GM18907 (cell line): ENCODE measurements around the gene GNB5.
"Not testable (repeated sequence)": the region's sequence is repeated elsewhere in the genome, so short reads cannot be mapped to it uniquely, and the experiment has no call there.

Experiments
- ATAC-seq: cut with Tn5 transposase; IDR thresholded peaks from one replicate; pipeline ENCODE4 v1.9.1; 2021; ENCODE audit warnings: mild to moderate bottlenecking, moderate library complexity; ENCODE audit not compliant: unreplicated experiment

Gene GNB5

DNA sequence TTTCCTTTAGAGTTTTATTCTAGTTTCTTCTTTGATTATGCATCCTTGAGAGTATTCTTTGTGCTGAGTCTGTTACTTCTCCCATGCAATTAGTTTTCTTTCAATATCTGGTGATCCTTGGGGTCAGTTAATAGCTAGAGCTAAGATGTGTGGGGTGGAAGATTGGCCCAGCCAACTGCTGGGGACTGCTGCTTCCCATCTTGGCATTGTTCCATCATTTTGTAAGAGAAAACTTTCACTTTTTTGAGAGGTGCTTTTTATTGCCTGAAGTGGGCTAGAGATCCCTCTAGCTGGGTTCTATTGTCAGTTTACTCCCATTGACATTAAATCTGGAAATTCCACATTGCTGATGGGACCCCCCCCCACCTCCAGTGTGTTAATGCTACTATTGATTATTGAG is 94.0 kb downstream of the GNB5 start:
- no peak for ATAC-seq

- not testable (repeated sequence) for ATAC-seq
Observed at GRCh38 chr15:52096536-52096935, 94.7 kb downstream of the GNB5 start.

DNA sequence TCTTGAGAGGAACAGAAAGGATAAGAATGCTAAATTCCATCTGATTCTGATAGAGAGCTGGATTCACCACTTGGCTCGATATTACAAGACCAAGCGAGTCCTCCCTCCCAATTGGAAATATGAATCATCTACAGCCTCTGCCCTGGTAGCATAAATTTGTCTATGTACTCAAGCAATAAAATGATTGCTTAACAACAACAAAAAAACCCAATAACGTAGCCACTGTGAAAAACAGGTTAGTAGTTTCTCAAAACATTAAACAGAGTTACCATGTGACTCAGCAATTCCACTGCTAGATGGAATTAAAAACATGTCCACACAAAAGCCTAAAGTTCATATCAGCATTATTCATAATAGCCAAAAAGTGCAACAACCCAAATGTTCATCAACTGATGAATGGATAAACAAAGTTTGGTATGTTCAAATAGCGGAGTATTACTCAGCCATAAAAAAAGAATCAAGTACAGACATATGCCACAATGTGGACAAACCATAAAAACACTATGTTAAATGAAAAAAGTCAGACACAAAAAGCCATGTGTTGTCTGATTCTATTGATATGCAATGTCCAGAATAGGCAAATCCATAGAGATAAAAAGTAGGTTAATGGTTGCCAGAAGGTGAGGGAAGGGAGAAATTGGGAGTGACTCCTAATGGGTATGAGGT is 95.5 kb downstream of the GNB5 start:
- no peak for ATAC-seq

- ATAC-seq, result no peak
Observed at GRCh38 chr15:52094811-52095584, 96.2 kb downstream of the GNB5 start.

GRCh38 chr15:52093539-52094510 is 97.4 kb downstream of the GNB5 start:
- ATAC-seq, result no peak

- no peak for ATAC-seq
Observed at GRCh38 chr15:52093167-52093538, 98.0 kb downstream of the GNB5 start.

GRCh38 chr15:52090193-52090592 is 101.0 kb downstream of the GNB5 start:
- no peak for ATAC-seq

DNA sequence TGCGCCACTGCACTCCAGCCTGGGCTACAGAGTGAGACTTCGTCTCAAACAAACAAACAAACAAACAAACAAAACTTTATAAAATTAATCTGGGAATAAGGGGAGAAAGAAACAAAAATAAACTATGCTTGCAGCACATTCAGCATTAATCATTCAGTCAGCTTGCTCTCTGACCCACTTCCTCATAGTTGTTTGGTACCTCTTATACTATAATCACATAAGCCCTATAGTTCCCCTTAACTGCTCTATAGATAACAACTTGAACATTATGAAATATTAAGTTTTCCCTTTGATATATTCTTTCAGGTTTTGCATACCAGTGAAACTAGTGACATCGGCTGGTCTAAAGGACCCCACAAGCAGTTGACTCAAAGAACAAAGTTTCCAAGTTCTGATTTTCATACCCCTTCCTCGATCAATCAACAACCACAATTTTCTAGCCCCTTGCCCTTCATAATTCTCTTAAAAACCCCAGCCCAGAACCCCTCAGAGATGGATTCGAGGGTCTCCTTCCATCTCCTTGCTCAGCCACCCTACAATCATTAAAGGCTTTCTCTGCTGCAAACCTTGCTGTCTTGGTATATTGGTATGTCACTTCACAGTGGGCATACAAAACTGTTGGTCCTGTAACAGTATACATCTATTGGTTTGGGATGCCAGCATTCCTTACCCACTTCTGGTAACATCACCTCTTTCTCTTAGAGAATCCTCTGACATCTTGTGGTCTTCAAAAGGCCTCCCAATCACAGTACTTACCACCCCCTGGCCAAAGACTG is 105.0 kb downstream of the GNB5 start:
- no peak for ATAC-seq

- ATAC-seq, result no peak
Observed at GRCh38 chr15:52085299-52085698, 105.9 kb downstream of the GNB5 start.

- ATAC-seq, result no peak
Observed at GRCh38 chr15:52083603-52084002, 107.6 kb downstream of the GNB5 start.

GRCh38 chr15:52083037-52083359 is 108.2 kb downstream of the GNB5 start:
- ATAC-seq, result not testable (repeated sequence)

DNA sequence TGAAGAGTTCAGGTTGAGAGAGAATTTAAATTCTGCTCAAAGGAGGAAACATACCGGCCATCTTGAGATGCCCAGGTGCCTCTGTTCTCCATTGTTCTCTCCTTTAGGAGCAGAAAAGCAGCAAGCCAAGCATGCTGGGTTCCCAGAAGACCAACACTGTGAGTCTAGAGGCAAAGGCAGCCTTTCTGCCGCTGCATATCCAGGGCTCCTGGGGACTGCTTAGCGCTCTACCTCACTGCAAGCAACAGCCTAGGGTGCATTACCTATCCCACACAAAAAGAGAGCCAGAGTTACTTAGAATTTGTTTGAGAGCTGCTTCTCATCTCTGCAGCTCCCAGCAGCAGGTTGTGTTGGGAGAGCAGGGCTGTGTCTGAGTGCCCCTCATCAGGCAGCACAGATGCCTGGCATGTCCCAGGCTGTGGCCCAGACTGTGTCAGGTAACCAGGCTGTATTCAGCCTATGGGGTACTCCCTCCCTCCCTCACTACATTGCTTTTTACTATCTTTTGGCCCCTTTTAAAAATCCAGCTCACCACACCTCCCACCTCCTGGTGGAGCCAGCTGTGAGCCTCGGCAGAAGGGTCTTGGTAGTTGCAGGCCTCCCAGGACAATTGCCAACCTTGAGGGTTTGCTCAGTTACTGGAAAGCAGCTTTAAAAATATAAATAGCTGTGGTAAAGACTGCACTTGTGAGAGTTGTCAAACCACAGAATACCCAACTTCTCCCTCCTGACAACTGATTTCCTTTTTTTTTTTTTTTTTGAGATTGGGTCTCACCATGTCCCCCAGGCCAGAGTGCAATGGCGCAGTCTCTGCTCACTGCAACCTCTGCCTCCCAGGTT is 108.8 kb downstream of the GNB5 start:
- ATAC-seq, result peak; percentile 75

DNA sequence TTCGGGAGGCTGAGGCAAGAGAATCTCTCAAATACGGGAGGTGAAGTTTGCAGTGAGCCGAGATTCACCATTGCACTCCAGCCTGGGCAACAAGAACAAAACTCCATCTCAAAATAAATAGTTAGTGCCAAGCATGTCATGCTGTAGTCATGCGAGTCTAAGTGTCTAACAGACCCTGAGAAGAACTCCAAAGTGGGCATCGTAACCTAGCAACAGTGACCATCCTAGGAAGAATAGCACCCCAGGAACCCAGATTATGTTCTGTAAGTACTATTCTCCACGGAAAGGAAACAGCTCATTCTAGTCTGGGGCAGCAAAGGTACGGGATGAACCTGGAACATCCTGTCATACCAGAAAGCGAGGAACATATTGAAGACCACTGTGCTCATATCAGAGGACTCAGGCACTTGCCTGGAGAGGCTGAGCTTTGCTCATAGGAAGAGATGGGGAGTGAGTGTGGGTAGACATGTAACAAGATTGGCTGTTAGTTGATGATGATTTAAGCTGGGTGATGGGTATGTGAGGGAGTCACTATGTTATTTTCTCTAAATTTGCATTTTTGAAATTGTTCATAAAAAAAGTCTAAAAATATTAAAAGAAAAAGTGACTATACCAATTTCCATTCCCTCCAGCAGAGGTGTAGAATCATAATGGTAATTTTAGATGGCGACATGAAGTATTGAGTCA is 110.3 kb downstream of the GNB5 start:
- no peak for ATAC-seq

GRCh38 chr15:52080031-52080430 is 111.2 kb downstream of the GNB5 start:
- no peak for ATAC-seq

DNA sequence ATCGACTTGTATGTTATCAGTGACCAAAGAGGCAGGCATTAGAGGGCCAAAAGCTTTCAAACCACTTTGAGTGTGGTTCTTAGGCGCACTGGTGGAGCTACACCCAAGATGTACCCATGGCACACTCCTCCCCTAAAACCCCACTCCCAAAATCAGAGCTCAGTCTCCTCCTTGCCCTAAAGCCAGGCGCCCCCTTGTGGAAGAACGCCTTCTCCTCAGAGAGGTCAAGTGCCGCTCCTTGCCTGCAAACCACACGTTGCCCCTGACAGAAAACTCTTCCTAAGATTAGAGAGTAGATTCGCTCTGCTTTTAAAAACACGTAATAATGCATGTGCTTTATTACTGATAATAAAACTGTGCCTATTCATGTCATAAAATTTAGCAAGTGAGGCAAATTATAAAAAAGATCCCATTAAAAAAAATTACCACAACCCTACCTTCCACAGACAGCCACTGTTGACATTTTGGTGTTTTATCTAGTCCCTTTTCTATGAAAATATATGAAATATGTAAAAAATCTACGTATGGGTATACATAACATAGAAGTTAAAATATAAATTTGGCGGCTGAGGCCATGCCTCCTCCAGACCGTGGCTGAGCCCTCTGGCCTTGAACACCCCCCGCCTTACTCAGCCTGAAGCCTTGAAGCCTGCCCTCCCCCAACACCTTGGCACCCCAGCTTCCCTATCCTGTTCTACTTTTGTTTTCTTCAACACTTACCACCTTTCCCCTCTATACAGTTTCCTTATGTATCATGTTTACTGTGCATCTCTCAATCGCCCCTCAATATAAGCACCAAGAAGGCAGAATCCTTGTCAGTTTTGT is 112.1 kb downstream of the GNB5 start:
- ATAC-seq, result no peak

- ATAC-seq, result no peak
Observed at GRCh38 chr15:52078197-52078875, 112.9 kb downstream of the GNB5 start.

GRCh38 chr15:52076889-52077781 is 114.1 kb downstream of the GNB5 start:
- peak; percentile 62 for ATAC-seq
